Stimulated activated CD4-positive, alpha-beta T cell treated with anti-CD3 and anti-CD28 coated beads, Interleukin-1b, Interleukin-23, amount 100 ng/mL, for 1 hour (primary cell): ENCODE data around the gene TP53TG3F.
"Not testable (repeated sequence)": the region's sequence is repeated elsewhere in the genome, so short reads cannot be mapped to it uniquely, and the experiment has no call there.

Source experiments
- DNase-seq, 2 donors: peaks; one replicate each; pipeline ENCODE4 v3.0.0-alpha.2; 2020; ENCODE audit warnings: low read depth in 2 of 2

Gene TP53TG3F, protein sequence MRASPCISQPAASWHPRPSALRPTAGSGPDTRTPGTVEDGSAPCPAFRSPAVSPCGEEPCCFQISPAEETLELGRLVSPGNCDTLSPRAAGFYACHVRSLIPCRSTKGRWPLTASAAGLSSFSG

GRCh38 chr16:33459312-33459711 lies at the start of gene TP53TG3F:
TSS of gene TP53TG3F (plus strand) at chr16:33459612. CDS start at chr16:33459680, 68 bp downstream.
- not testable (repeated sequence) for DNase-seq

- not testable (repeated sequence) for DNase-seq
These were observed 32.2 kb downstream of the TP53TG3F start for GRCh38 chr16:33491611-33492010.

DNA sequence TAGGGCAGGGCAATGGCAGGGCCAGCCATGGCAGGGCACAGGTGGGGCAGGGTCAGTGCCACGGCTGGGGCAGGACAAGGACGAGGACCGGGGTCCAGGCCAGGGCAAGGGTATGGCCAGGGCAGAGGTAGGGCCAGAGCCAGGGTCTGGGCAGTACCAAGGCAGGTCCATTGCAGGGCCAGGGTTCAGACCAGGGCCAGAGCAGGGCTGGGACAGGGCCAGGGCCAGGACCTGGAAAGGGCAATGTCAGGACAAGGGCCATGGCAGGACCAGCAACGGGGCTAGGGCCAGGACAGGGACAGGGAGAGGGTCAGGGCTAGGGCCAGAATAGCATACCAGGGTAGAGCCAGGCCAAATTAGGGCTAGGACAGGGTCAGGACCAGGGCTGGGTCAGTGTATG lies 47.8 kb downstream of the TP53TG3F start:
- DNase-seq: not testable (repeated sequence)

- DNase-seq: not testable (repeated sequence)
These were observed 49.7 kb downstream of the TP53TG3F start for GRCh38 chr16:33509070-33509469.

- DNase-seq: not testable (repeated sequence)
These were observed 50.5 kb downstream of the TP53TG3F start for GRCh38 chr16:33509906-33510305.
